SU-DHL-6 (cell line): ENCODE data around the gene LRP6.

Experiments
- H2AFZ ChIP-seq: fragments of 200-600 bp; sonication (generic); 2 replicates; pipeline ENCODE4 v1.6.1; 2014; ENCODE audit warnings: low read depth, mild to moderate bottlenecking, moderate library complexity, mixed read lengths, antibody characterized with exemption, low read length; ENCODE audit not compliant: severe bottlenecking
- H3F3A ChIP-seq: fragments of 200-600 bp; shearing (Covaris generic); 2 replicates; pipeline ENCODE4 v1.6.0; 2016; ENCODE audit warnings: antibody characterized with exemption, mild to moderate bottlenecking; ENCODE audit not compliant: insufficient read depth
- H3K27ac ChIP-seq: fragments of 200-600 bp; sonication (generic); 2 replicates; pipeline ENCODE4 v1.5.1; 2016; ENCODE audit warnings: low read depth, mild to moderate bottlenecking, low read length, moderate library complexity, mixed read lengths
- H3K27me3 ChIP-seq: fragments of 200-600 bp; sonication (generic), shearing (Covaris generic); 2 replicates; pipeline ENCODE4 v1.6.0; 2014; ENCODE audit warnings: mild to moderate bottlenecking, low read length
- H3K36me3 ChIP-seq: fragments of 200-600 bp; sonication (generic); 2 replicates; pipeline ENCODE4 v1.6.1; 2014; ENCODE audit warnings: mild to moderate bottlenecking, low read length, mixed read lengths
- H3K4me2 ChIP-seq: fragments of 300-600, 200-600 bp; shearing (Covaris generic), sonication (generic); 2 replicates; pipeline ENCODE4 v1.6.0; 2014; ENCODE audit warnings: low read length, low read depth, mild to moderate bottlenecking; ENCODE audit not compliant: poor library complexity, severe bottlenecking
- H3K4me3 ChIP-seq: fragments of 200-600 bp; sonication (generic); 2 replicates; pipeline ENCODE4 v1.5.1; 2014; ENCODE audit warnings: antibody characterized with exemption, low read length, mild to moderate bottlenecking, mixed read lengths; ENCODE audit not compliant: insufficient read depth, poor library complexity, severe bottlenecking
- H3K79me2 ChIP-seq: fragments of 200-600 bp; sonication (generic); 2 replicates; pipeline ENCODE4 v1.6.1; 2014; ENCODE audit warnings: mild to moderate bottlenecking, low read length, moderate library complexity; ENCODE audit not compliant: insufficient read depth
- H3K9ac ChIP-seq: fragments of 200-600 bp; sonication (generic); 2 replicates; pipeline ENCODE4 v1.7.0; 2014; ENCODE audit warnings: mild to moderate bottlenecking, low read length
- H3K9me2 ChIP-seq: fragments of 200-600 bp; sonication (generic); replicated peaks from 2 replicates; pipeline ENCODE4 v1.6.1; 2014; ENCODE audit warnings: low read length; ENCODE audit not compliant: insufficient read depth
- H3K9me3 ChIP-seq: fragments of 200-600 bp; sonication (generic); 2 replicates; pipeline ENCODE4 v1.6.1; 2014; ENCODE audit warnings: low read length, mixed read lengths; ENCODE audit not compliant: insufficient read depth
- H4K20me1 ChIP-seq: fragments of 200-600 bp; sonication (generic); 2 replicates; pipeline ENCODE4 v1.6.1; 2014; ENCODE audit warnings: low read depth, mild to moderate bottlenecking, antibody characterized with exemption, low read length, moderate library complexity, mixed read lengths
- EZH2phosphoT487 ChIP-seq: fragments of 200-600 bp; sonication (generic), shearing (Covaris generic); conservative IDR thresholded peaks from 2 replicates; pipeline ENCODE4 v1.6.1; 2018; ENCODE audit warnings: mild to moderate bottlenecking, antibody characterized with exemption, low read length, moderate library complexity, mixed read lengths
- TF ChIP-seq, protein P1 (sequence below): fragments of 200-600 bp; sonication (generic); IDR thresholded peaks from one replicate; pipeline ENCODE4 v1.5.1; 2017; ENCODE audit warnings: antibody characterized with exemption, mild to moderate bottlenecking, low read length, moderate library complexity; ENCODE audit not compliant: insufficient read depth, poor library complexity, severe bottlenecking

The LRP6 gene

DNA sequence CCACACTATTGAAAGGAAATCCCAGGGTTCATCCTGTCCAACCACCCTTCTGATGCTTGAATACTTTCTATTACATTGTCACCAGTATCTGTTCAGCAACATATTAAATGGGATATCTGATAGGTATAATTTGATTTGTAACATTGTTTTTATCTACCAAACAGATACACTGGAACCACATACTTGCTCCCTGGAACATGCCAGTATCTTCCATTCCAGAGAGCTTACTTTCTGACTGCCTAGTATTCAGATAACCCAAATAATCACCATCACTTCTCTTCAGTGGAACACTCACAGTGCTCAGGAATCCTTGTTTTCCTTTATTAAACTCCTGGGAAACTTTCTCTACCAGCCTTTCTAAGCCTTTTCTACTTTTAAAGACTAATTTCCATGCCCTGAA lies 19.3 kb downstream of the LRP6 start:
- Histone ChIP-seq H3K4me3 (no peak overlapping the region), H3K27me3 (no peaks in the 10 kb centered on the region), H3K27ac (no peak overlapping the region), H3K36me3 (no peaks in the 10 kb centered on the region), H3K4me2 (no peak overlapping the region), H3K79me2 (no peaks in the 10 kb centered on the region), H3K9me2 (no peaks in the 10 kb centered on the region), H2AFZ (no peak overlapping the region), H3K9me3 (no peaks in the 10 kb centered on the region), H4K20me1 (no peaks in the 10 kb centered on the region), H3F3A (no peaks in the 10 kb centered on the region), H3K9ac (no peak overlapping the region)
- TF ChIP-seq, protein P1, sequence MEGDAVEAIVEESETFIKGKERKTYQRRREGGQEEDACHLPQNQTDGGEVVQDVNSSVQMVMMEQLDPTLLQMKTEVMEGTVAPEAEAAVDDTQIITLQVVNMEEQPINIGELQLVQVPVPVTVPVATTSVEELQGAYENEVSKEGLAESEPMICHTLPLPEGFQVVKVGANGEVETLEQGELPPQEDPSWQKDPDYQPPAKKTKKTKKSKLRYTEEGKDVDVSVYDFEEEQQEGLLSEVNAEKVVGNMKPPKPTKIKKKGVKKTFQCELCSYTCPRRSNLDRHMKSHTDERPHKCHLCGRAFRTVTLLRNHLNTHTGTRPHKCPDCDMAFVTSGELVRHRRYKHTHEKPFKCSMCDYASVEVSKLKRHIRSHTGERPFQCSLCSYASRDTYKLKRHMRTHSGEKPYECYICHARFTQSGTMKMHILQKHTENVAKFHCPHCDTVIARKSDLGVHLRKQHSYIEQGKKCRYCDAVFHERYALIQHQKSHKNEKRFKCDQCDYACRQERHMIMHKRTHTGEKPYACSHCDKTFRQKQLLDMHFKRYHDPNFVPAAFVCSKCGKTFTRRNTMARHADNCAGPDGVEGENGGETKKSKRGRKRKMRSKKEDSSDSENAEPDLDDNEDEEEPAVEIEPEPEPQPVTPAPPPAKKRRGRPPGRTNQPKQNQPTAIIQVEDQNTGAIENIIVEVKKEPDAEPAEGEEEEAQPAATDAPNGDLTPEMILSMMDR: no peak
- no peak for TF ChIP-seq EZH2phosphoT487

- Histone ChIP-seq H3K27ac (no peak overlapping the region), H3K9ac (no peak overlapping the region), H3K27me3 (no peaks in the 10 kb centered on the region), H3K9me2 (no peaks in the 10 kb centered on the region), H3K4me3 (no peak overlapping the region), H3K9me3 (no peaks in the 10 kb centered on the region), H4K20me1 (no peaks in the 10 kb centered on the region), H3K36me3 (no peaks in the 10 kb centered on the region), H3K4me2 (no peak overlapping the region), H2AFZ (no peak overlapping the region), H3F3A (no peaks in the 10 kb centered on the region), H3K79me2 (no peaks in the 10 kb centered on the region)
- TF ChIP-seq, protein P1: no peak
- no peak for TF ChIP-seq EZH2phosphoT487
These were observed 22.5 kb downstream of the LRP6 start for GRCh38 chr12:12244341-12244740.

DNA sequence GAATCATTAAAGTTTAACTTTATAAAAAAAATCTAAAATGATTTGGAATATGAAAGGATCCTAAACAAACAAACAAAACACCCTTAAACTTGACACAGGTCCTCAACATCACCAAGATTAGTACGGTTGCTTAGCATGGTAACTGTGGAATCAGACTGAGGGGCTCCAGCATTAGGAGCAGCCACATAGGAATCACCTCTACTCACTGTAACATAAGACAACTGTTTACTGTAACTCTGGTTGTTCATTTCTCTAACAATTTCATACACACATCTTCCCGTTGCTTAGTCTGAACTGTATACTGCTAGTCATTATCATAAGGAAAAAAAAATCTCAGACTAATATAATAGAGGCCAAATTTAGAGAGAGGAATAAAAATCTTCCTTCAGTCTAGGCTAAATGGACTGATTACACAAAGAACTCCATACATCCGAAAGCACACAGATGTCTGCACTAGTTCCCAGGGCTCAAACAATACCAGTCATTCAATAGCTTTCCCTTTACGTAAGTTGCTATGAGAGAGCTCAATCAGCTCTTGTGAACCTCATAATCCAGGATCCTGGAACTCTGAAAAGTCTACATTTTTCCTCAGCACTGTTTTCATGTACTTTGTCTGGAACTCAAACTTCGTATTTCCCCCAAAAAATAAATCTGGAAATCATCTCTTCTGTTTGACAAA lies 26.0 kb downstream of the LRP6 start:
- Histone ChIP-seq H3K27ac (no peak overlapping the region), H3K79me2 (no peaks in the 10 kb centered on the region), H3K27me3 (no peaks in the 10 kb centered on the region), H3K4me2 (no peak overlapping the region), H3K9ac (no peak overlapping the region), H3F3A (no peaks in the 10 kb centered on the region), H3K9me2 (no peaks in the 10 kb centered on the region), H3K9me3 (no peaks in the 10 kb centered on the region), H3K4me3 (no peak overlapping the region), H3K36me3 (no peaks in the 10 kb centered on the region), H2AFZ (no peak overlapping the region), H4K20me1 (no peaks in the 10 kb centered on the region)
- no peak for TF ChIP-seq EZH2phosphoT487
- TF ChIP-seq, protein P1: no peak
